ENCODE data around the gene TRIM9.

The TRIM9 gene

DNA sequence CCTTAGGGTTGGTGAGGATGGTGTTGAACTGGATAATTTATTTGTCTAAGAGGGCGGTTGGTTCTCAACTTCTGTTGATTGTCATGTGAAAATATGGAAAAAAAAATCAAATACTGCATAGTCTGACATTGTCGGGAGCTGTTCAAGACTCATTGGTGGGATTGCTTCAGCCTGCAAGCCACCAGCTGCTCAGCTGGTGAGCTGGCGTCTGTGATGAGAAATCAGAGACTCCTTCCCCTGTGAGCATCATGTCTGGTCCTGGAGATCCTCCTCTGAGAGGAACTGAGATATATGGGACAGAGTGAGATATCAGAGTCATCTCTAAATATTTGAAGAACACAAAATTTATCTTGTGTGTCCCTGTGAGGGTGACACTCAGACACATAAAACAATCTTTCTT, 49.9 kb downstream of the TRIM9 start:
- no peak for DNase-seq

GRCh38 chr14:51041883-51042282, 53.0 kb downstream of the TRIM9 start:
- no peak for DNase-seq

GRCh38 chr14:51041108-51041531, 53.8 kb downstream of the TRIM9 start:
- no peak for DNase-seq

- DNase-seq = no peak
Measured at GRCh38 chr14:51039252-51039651, 55.7 kb downstream of the TRIM9 start.

DNA sequence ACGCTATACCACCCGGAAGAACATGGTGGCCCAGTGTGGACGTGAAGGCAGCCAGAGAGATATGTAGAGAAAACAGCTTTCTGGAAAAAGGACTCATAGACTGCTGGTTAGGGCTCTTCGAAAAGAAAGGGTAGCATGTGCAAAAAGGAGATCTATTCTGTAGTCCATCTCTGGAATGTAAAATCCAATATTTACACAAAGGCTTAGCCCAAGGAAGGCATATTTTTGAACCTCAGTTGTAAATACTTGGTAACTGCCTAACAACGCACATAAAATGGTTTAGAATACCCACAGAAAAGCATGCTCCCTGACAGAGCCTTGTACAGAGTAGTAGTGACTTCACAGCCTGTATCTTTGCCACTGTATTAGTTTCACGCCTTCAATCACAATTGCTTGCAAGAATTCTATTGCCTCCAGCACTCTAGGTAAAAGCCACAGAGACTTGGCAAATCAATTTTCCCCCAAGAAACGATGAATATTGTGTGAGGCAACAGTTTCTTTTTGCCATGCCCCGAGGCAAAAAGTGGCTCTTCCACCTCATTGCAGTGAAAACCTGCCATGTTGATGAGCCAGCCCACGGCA, 59.2 kb downstream of the TRIM9 start:
- no peak for DNase-seq

GRCh38 chr14:51028851-51029754, 65.8 kb downstream of the TRIM9 start:
- DNase-seq = no peak

DNA sequence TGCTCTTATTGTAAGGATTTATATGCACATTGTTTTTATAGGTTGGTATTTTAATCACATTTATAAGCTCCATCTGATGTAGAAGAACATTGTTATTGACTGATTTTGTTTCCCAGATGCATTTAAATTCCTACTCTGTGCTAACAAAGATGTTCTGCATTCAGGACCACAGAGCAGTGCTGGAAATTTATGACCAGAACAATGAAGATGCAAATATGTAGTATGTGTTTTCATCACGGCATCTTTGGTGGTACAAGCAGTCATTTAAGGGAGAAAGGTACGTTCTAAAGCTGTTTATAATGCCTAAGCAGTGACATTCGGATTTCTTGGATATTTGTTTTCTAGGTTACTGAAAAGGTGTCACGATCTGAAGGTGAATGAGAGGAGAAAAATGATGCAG, 66.5 kb downstream of the TRIM9 start:
- no peak for DNase-seq

- no peak for DNase-seq
Measured at GRCh38 chr14:51024377-51024776, 70.5 kb downstream of the TRIM9 start.

DNA sequence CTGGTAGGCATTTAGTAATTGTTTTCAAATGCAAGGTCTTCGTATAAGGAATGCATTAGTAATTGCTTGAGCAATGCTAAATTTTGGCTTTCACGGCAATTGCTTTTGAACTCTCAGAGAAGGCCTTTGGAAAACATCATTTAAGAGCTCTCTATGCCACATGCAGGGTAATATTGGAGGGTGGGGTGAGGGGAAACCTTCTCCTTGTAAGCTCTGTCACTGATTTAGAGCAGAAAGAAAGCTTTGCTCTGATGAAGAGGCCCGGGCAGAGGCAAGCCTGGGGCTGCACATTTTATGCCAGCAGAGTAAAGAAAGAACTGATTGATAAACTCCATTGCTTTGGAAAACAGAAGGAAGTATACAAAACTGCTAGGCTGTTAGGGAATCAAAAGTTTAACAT, 70.9 kb downstream of the TRIM9 start:
- DNase-seq = no peak

- DNase-seq = no peak
Measured at GRCh38 chr14:51022769-51023168, 72.1 kb downstream of the TRIM9 start.

GRCh38 chr14:51020024-51020710, 74.7 kb downstream of the TRIM9 start:
- DNase-seq = no peak

GRCh38 chr14:51019089-51019488, 75.8 kb downstream of the TRIM9 start:
- DNase-seq = no peak

DNA sequence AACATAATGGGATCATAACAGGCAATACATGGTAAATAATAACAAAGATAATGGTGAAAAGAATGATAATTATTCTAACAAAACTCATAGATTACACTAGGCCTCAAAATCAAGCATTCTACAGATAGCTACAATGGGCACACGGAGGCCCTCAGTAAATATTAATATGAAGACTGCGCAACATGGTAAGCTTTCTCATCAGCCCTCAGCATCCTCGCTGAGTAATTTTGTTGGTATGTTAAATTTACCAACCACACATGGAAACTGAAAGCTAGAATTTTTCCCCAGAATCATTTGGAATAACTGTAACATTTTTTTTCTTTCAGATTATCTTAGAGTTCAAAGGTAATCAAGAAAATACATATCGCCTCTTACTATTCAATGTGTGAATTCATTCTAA, 76.4 kb downstream of the TRIM9 start:
- no peak for DNase-seq

DNA sequence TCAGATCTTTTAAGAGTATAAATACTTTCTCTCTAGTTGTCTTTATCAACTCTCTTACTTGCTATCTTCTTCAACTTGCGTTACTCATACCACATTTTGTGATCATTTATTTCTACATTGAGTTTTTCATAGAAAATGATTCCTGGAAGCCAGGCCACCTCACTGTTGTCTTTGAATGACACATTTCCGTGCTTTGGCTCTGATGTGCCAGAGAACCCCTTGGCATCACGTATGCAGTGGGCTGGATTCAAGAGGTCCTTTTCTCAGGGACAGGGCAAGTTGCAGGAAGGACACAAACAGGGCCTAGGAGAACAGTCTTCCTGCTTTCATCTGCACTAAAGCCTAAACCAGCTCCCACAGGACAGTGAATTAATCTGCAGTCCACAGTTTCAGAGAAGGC, 80.3 kb downstream of the TRIM9 start:
- DNase-seq = no peak

DNA sequence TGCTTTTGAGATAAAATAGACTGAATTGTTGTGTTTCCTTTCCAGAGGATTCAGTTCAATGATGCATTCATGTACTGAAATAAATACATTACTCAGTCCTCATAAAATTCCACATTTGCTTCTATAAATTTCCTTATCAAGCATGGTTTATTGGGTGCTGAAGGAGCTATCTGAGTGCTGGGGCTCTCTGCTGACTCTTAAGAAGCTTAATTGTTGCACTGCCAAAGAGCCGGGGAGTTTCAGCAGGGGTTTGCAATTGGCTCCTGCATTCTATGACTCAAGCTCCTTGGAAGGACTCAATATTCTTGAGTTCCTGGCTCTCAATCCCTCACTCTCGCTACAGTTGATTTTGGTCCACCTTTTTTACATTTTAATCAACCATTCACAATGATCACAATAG, 80.8 kb downstream of the TRIM9 start:
- DNase-seq = no peak

- DNase-seq = no peak
Measured at GRCh38 chr14:51012055-51012454, 82.8 kb downstream of the TRIM9 start.

GRCh38 chr14:51008446-51008845, 86.5 kb downstream of the TRIM9 start:
- no peak for DNase-seq

- no peak for DNase-seq
Measured at GRCh38 chr14:51006781-51007211, 88.1 kb downstream of the TRIM9 start.

GRCh38 chr14:51006324-51006723, 88.6 kb downstream of the TRIM9 start:
- DNase-seq = no peak

GRCh38 chr14:51004801-51005526, 89.9 kb downstream of the TRIM9 start:
- no peak for DNase-seq

- no peak for DNase-seq
Measured at GRCh38 chr14:51004352-51004800, 90.5 kb downstream of the TRIM9 start.

GRCh38 chr14:51002406-51002999, 92.4 kb downstream of the TRIM9 start:
- DNase-seq = no peak

DNA sequence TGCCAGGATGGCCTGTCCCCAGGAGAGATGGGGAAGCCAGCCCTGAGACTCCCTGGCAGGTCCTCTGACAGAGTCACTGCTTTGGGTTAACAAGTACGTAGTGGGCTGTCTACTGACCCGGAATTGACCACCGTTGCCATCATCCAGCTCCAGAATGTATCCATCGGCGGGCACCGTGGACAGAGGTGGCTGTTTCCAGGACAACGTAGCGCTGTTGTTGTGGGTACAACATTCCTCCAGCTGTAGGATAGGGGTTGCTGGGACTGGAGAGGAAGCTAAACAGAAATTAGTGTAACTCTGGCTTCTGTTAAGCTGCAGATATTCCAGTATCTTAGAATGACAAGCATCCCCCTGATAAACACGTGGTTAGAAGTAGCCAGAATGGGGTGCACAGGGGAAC, 94.3 kb downstream of the TRIM9 start:
- DNase-seq = no peak

Measured in NCI-H1436 treated with DMSO at 0.1 percent for 48 hours (cell line).